T-helper 17 cell (primary cell): ENCODE measurements around the gene SHANK2. TPM values are rescaled to one million over a fixed set of nuclear protein-coding genes. Genes with fewer than 3 reads are reported as not detected.

ENCODE experiments used
- ATAC-seq: fragments of 150-1000 bp; cut with Tn5 transposase; 2 replicates; pipeline ENCODE4 v1.10.0; 2021; ENCODE audit warnings: mild to moderate bottlenecking, moderate library complexity
- DNase-seq, 3 donors: peaks; one replicate each; pipeline versions ENCODE4 v3.0.0 to v3.0.0-alpha.2; 2020 to 2021
- H3K9me3 ChIP-seq: one replicate; pipeline ENCODE4 v1.7.0; 2013; ENCODE audit warnings: low read length, mild to moderate bottlenecking; ENCODE audit not compliant: control insufficient read depth, poor library complexity, severe bottlenecking
- H3K27ac Mint-ChIP-seq: one replicate; pipeline ENCODE4 v1.8.0; 2022; ENCODE audit warnings: mild to moderate bottlenecking, moderate library complexity, mixed read lengths
- H3K27me3 Mint-ChIP-seq: one replicate; pipeline ENCODE4 v1.8.0; 2022; ENCODE audit warnings: mixed read lengths
- H3K36me3 Mint-ChIP-seq: one replicate; pipeline ENCODE4 v1.8.0; 2022; ENCODE audit warnings: low read depth, mixed read lengths
- H3K4me1 Mint-ChIP-seq: one replicate; pipeline ENCODE4 v1.8.0; 2022; ENCODE audit warnings: mild to moderate bottlenecking, mixed read lengths
- H3K4me3 Mint-ChIP-seq: one replicate; pipeline ENCODE4 v1.8.0; 2022; ENCODE audit warnings: mild to moderate bottlenecking, moderate library complexity, mixed read lengths
- total RNA-seq, 4 donors: library from RNA in 2 of 4; stranded (reverse) in 2 of 4; gene quantifications; one replicate each; pipeline ENCODE4 v1.2.3 and lab custom pipeline; 2022 to 2026

Gene SHANK2
- total RNA-seq, 2 donors from 2014 or later = 0.37 TPM; not detected in 1

DNA sequence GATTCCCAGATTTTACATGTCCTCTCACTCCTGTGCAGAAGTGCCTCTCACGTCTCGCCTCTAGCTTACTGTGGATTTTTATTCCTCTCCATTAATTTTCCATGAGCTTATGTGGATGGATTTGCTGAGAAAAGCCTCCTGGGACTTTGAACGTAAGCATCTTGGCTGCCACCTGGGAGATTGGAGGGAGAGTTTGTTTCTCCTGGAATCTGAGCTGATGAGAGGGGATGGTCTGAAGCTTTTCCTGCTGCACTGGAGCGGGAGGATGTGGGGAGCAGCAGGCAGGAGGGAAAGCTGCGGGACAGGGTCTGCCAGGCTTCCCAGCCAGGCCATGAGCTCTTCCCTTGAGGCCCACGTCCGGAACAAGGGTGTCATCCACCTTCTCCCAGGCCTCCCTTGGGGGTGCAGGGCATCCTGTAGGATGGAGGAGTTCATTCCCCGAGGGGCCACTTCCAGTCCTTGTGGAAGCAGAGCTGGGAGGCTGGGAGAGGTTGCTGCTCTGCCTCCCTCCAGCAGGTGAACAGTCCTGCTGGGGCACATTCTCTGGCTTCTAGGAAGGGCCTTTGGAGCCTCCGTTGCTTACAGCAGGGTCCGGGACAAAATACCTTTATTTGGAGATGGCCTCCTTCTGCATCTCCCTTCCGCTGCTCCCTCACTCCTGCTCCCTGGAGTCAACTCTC lies 3.6 kb upstream of the SHANK2 start:
- Mint-ChIP-seq H3K4me1 (no peaks in the 10 kb centered on the region), H3K36me3 (no peaks in the 10 kb centered on the region), H3K4me3 (no peak overlapping the region), H3K27me3 (peaks cover 47% of the 10 kb centered on the region), H3K27ac (no peak overlapping the region)
- no peak for DNase-seq
- H3K9me3 ChIP-seq = no peaks in the 10 kb centered on the region
- ATAC-seq = no peak

DNA sequence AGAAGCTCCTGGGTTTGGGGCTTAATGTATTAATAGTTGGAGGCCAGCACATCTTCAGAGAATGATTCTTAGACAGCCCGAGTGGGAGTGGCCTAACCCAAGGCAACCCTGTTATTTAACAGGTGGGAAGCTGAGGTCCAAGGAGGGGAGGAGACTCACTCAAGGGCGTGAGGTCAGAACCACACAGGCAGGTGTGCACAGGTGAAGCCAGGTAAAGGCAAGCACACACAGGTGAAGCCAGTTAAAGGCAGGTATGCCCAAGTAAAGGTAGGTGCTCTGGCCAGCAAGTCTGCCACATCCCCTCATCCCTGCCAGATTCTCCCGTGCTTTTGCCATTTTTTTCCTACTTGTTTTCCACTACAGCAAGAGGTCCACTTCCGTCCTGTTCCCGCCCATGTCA lies 2.9 kb upstream of the SHANK2 start:
- no peak overlapping the region for H3K4me3 Mint-ChIP-seq
- no peaks in the 10 kb centered on the region for H3K9me3 ChIP-seq
- DNase-seq = no peak
- no peaks in the 10 kb centered on the region for H3K4me1 Mint-ChIP-seq
- H3K36me3 Mint-ChIP-seq = no peaks in the 10 kb centered on the region
- no peak for ATAC-seq
- H3K27ac Mint-ChIP-seq = no peak overlapping the region
- peaks cover 53% of the 10 kb centered on the region for H3K27me3 Mint-ChIP-seq

DNA sequence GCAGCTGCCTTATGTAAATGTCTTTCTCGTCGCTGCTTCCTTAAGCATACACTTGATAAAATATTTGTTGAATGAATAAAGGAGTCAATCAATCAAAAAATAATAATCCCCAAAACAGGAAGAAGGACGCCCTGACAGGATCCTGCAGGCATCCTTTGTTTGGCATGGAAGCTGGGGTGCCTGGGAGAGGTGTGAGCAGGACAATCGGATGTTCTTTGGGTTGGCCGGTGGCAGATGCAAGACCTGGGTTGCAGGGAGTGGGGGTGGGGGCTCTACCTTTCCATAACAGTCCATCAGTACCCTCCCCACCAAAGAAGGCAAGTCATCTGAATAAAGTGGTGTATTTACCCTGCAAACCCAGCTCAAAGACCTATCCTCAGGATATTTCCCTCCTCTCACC lies 1.4 kb upstream of the SHANK2 start:
- H3K9me3 ChIP-seq = no peaks in the 10 kb centered on the region
- H3K36me3 Mint-ChIP-seq = peaks cover under 1% of the 10 kb centered on the region
- ATAC-seq (no peak), DNase-seq (no peak)
- no peak overlapping the region for H3K4me3 Mint-ChIP-seq
- no peak overlapping the region for H3K27ac Mint-ChIP-seq
- no peaks in the 10 kb centered on the region for H3K4me1 Mint-ChIP-seq
- H3K27me3 Mint-ChIP-seq = peaks cover 62% of the 10 kb centered on the region

DNA sequence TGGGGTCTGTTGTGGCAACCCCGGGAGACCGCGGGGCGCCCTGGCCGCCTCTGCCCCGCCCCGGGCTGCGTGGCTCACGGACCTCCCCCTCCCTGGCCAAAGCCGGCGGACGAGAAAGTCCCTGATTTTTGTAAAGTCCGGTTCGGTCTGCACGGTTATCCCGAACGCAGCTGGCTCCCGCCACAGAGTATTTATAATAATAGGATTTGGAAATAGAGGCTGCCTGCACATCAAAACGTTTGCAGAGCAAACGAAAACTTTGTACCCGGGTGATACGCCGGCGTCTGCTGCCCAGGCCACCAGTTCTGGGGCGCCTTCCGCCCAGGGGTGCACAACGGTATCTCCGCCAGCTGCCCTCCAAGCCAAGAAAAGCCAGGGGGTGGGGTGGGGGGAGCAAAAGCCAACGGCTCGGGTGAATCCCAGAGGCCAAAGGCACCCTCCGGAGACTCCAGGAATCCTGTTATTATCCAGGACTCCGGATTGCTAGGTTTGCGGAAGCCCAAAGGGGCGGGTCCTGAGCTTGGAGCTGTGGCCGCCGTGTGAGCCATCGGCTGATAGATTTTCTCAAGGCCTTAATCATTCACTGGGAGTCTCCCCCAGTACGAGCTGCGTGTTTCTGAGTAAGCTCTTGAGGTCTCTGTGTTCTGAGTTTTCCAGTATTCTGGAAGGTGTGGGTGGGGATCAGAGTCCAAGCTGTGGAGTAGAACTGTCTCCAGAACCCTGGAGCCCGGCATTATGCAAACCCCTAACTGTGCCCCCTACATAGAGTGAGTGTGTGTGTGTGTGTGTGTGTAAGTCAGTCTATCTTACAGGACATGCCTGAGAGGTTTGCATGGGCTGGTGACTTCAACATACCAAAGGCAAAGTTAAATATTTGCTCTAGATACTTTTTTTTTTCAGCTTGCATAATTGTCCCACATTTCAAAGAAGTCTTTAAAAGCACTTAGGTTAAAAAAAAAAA lies 673 bp upstream of the SHANK2 start:
- H3K27ac Mint-ChIP-seq = no peak overlapping the region
- no peaks in the 10 kb centered on the region for H3K4me1 Mint-ChIP-seq
- DNase-seq = no peak
- H3K27me3 Mint-ChIP-seq = peaks cover 70% of the 10 kb centered on the region
- ATAC-seq = no peak
- no peak overlapping the region for H3K4me3 Mint-ChIP-seq
- H3K36me3 Mint-ChIP-seq = peaks cover 2% of the 10 kb centered on the region
- H3K9me3 ChIP-seq = no peaks in the 10 kb centered on the region

DNA sequence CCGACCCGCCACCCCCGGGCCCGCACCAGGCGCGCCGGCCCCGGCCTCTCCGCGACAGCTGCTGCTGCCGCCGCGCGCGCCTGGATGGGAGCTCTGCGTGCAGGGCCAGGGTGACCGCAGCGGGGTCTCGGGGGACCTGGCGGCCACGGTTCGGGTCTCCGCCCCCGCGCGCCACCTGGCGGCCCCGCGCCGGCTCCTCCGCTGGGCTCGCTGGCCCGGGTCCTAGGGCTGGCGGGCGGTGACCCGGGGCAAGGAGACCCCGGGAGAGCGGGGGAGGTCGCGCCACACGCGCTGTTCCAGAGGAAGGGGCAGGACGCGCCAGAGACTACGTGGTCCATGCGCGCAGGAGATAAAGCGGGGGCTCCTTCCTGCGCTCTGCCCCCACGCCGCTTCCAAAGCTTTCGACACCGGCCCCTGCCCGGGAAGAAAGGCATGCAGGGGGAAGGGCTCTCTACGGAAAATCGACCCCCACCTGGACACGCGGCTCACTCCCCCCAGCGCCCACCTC lies 562 bp downstream of the SHANK2 start:
- H3K27me3 Mint-ChIP-seq = peaks cover 74% of the 10 kb centered on the region

DNA sequence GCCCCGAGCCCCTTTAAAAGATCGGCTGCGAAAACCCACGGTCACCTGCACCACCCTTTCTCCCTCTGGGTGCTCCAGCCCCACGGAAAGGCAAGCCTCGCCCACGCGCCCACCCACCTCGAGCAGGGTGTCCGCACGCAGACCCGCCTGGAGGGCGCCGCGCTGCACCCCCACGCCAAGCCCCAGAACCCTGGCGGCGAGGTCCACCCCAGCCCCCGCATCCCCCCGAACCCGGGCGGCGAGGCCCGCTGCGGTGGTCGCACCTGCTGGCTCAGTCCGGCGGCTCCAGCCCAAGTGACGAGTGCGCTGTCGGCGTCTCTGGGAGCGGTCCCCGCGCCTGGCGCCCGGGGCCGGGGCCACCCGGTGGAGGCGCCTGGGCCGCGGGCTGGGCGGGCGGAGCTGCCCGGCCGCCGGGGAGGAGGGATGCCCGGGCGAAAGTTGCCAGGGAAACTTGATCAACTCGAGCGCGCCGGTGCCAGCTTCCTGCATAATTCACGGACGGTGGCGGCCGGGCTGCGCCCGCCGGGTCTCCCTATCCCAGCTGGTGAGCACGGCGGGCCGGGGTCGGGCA lies 1.1 kb downstream of the SHANK2 start:
- H3K9me3 ChIP-seq = no peaks in the 10 kb centered on the region
- Mint-ChIP-seq H3K27me3 (peaks cover 69% of the 10 kb centered on the region), H3K36me3 (peaks cover 2% of the 10 kb centered on the region), H3K4me1 (no peaks in the 10 kb centered on the region), H3K27ac (no peak overlapping the region), H3K4me3 (peak overlapping the region; percentile 73)
- ATAC-seq (no peak), DNase-seq (no peak)

More for the DNA sequence above, 562 bp downstream of the SHANK2 start:
- H3K9me3 ChIP-seq = no peaks in the 10 kb centered on the region
- Mint-ChIP-seq H3K4me3 (peak overlapping the region; percentile 76), H3K36me3 (peaks cover 2% of the 10 kb centered on the region), H3K27ac (no peak overlapping the region), H3K4me1 (no peaks in the 10 kb centered on the region)
- DNase-seq (no peak), ATAC-seq (no peak)

DNA sequence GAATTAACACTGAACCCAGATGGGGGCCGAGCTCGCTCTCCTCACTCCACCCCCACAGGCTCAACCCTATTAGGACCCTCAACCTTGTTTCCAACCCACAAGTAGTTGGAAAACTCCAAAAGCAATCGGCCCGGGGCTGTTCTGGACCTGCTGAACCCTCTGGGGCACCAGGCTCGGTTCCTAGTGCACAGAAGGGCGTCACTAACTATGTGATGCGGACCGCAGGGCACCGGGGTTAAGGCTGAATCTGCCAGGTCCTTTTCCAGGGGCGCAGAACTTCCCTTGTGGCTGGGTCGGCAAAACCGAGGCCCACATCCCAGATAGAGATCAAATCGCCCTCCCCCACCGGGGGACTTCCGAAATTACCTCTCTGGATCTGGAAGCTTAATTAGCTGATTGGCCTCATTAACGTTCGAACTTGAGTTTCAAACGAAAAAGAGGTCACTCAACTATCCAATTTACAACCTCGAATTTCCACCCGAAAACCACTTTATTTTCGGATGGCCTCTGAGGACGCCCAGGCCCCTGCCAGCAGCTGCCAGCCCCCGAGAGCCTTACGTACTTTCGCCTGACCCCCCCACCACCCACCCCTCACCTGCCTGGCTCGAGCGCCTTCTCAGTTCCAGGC lies 1.7 kb downstream of the SHANK2 start:
- Mint-ChIP-seq H3K27me3 (peaks cover 64% of the 10 kb centered on the region), H3K4me3 (peak overlapping the region; percentile 73), H3K36me3 (peaks cover 2% of the 10 kb centered on the region), H3K4me1 (no peaks in the 10 kb centered on the region), H3K27ac (no peak overlapping the region)
- ATAC-seq = no peak
- no peaks in the 10 kb centered on the region for H3K9me3 ChIP-seq
- no peak for DNase-seq

DNA sequence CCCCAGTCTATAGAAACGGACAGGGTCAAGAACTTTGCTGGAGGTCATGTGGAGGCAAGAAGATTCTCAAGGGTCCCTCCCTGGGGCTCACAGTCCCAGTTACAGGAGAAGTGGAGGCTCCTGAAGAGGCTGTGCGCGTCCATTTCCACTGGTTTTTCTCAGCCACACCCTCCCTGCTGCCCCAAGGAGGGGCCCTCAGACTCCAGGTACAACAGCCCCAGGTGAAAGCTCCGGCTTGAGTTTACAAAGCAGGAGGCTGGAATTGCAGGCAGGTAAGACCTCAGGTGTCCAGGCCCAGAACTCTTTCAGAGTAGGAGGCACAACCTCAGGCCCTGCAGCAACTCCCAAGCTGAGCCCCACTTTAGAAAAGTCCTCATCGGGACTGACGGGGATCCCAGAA lies 3.1 kb downstream of the SHANK2 start:
- DNase-seq = no peak
- Mint-ChIP-seq H3K4me3 (no peak overlapping the region), H3K27me3 (peaks cover 54% of the 10 kb centered on the region), H3K36me3 (peaks cover 2% of the 10 kb centered on the region), H3K4me1 (no peaks in the 10 kb centered on the region), H3K27ac (no peak overlapping the region)
- H3K9me3 ChIP-seq = no peaks in the 10 kb centered on the region
- no peak for ATAC-seq

DNA sequence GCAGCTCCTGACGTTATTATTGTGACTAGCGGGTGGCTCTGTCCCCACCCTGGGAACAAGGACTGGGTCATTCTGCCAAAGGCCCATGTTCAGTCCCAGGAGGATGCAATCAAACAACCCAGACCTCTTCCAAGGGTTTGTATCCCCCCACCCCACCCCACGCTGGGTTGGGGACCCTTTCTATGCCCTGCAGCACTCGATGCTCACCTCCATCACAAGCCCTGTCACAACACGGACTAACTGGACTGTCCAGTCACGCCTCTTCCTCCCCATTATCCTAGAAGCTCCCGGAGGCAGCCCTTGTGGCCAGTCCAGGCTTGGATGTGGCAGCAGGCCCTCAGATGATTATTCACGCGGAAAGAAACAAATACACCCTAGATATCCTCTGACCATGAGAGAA lies 3.7 kb downstream of the SHANK2 start:
- Mint-ChIP-seq H3K27me3 (peaks cover 53% of the 10 kb centered on the region), H3K4me3 (no peak overlapping the region), H3K27ac (no peak overlapping the region), H3K4me1 (no peaks in the 10 kb centered on the region), H3K36me3 (peaks cover 2% of the 10 kb centered on the region)
- DNase-seq (no peak), ATAC-seq (no peak)
- no peaks in the 10 kb centered on the region for H3K9me3 ChIP-seq

DNA sequence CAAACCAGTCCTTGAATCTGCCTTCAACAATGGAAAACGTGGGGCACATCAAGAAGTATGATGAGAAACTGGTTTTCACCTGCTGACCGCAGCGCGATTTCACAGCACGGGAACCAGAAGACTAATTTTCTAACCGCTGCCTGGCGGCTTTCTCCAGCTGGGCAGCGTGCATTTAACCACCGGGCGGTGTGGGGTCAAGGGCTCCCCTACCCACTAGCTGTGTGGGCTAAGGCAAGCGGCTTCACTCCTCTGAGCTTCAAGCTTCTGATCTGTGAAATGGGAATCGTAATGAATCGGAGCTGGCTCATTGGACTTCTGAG lies 4.2 kb downstream of the SHANK2 start:
- no peak for DNase-seq
- no peaks in the 10 kb centered on the region for H3K9me3 ChIP-seq
- Mint-ChIP-seq H3K27ac (no peak overlapping the region), H3K27me3 (peaks cover 48% of the 10 kb centered on the region), H3K4me1 (no peaks in the 10 kb centered on the region), H3K36me3 (peaks cover 2% of the 10 kb centered on the region), H3K4me3 (no peak overlapping the region)
- ATAC-seq = no peak

DNA sequence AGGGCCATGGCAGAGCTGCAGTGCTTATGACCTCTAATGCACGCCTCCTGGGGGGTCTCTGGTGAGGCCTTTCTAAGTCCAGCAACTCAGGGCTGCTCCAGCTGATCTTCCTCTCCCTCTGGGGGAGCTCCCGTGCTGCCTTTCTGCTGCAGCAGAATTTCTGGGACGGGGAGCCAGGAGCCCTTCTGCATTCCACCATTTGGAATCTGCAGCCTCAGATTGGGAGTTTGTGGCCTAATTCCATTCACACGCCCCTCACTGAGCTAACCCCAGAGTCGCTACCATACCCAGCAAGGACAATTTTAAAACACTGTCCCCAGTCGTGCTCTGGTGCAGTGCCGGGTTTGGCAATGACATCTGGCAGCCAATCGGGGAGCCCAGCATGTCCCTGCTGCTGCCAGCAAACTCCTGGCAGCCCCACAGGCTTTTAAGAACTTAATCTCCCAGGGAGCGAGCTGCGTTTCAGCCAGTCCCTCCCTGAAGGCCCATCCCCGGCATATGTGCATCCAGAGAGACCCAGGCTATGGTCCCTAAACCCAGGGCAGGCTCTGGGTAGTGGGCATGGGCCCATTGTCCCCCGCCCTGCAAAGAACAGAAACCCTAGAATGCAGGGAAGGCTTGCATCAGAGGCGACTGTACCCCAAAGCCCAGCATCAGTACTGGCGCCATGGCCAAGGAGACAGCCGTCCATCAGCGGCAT lies 4.7 kb downstream of the SHANK2 start:
- ATAC-seq (no peak), DNase-seq (no peak)
- no peak overlapping the region for H3K4me3 Mint-ChIP-seq
- H3K27me3 Mint-ChIP-seq = peaks cover 47% of the 10 kb centered on the region
- no peak overlapping the region for H3K27ac Mint-ChIP-seq
- H3K36me3 Mint-ChIP-seq = peaks cover 2% of the 10 kb centered on the region
- no peaks in the 10 kb centered on the region for H3K4me1 Mint-ChIP-seq
- no peaks in the 10 kb centered on the region for H3K9me3 ChIP-seq

DNA sequence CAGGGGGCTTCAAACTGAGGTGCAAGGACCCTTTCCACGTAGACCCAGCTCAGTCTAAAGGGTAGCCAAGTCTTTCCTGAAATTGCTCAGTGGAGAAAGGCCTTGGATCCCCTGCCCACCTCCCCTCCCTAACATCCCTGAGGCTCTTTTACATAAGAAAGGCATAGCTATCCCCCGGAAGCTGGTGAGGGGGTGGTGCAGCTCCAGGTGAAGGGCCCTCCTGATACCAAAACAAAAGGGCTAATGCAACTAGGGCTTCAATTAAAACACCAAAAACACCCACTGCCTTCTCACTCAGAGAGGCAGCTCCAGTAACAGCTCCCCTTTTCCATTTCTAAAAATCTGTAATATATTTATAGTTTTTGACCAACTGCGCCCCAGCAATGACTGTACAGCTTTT lies 5.8 kb downstream of the SHANK2 start:
- no peak overlapping the region for H3K27ac Mint-ChIP-seq
- H3K4me3 Mint-ChIP-seq = no peak overlapping the region
- DNase-seq (no peak), ATAC-seq (no peak)
- peaks cover 52% of the 10 kb centered on the region for H3K27me3 Mint-ChIP-seq
- no peaks in the 10 kb centered on the region for H3K9me3 ChIP-seq
- no peaks in the 10 kb centered on the region for H3K4me1 Mint-ChIP-seq
- peaks cover 2% of the 10 kb centered on the region for H3K36me3 Mint-ChIP-seq
